Endodermal cell (in vitro differentiated cells): Measurements from ENCODE around the gene PDZRN4. TPM values are rescaled to one million over a fixed set of nuclear protein-coding genes. Genes with fewer than 3 reads are reported as not detected.

Experiments
- DNase-seq: peaks from one replicate; pipeline ENCODE4 v3.0.0-alpha.2; 2017
- H3K27ac ChIP-seq: 2 replicates; pipeline ENCODE4 v1.5.1; 2013; ENCODE audit warnings: mild to moderate bottlenecking, low read depth, low read length, moderate library complexity
- H3K27me3 ChIP-seq: 2 replicates; pipeline ENCODE4 v1.6.1; 2013; ENCODE audit warnings: mild to moderate bottlenecking, low read length, moderate library complexity; ENCODE audit not compliant: insufficient read depth, control insufficient read depth, poor library complexity, severe bottlenecking
- H3K36me3 ChIP-seq: 2 replicates; pipeline ENCODE4 v1.7.0; 2013; ENCODE audit warnings: mild to moderate bottlenecking, low read length, moderate library complexity; ENCODE audit not compliant: control insufficient read depth, insufficient read depth
- H3K4me1 ChIP-seq: one replicate; pipeline ENCODE4 v1.7.0; 2013; ENCODE audit warnings: low read length; ENCODE audit not compliant: control insufficient read depth, insufficient read depth
- H3K4me3 ChIP-seq: 2 replicates; pipeline ENCODE4 v1.5.1; 2013; ENCODE audit warnings: mild to moderate bottlenecking, low read length, moderate library complexity
- H3K9ac ChIP-seq: 2 replicates; pipeline ENCODE4 v1.6.1; 2013; ENCODE audit warnings: mild to moderate bottlenecking, low read length, moderate library complexity; ENCODE audit not compliant: poor library complexity, severe bottlenecking; ENCODE audit errors: extremely low read depth
- H3K9me3 ChIP-seq: 2 replicates; pipeline ENCODE4 v1.6.1; 2013; ENCODE audit warnings: mild to moderate bottlenecking, low read length, moderate library complexity; ENCODE audit not compliant: control insufficient read depth
- H3K27ac Mint-ChIP-seq: 2 replicates; pipeline ENCODE4 v1.8.0; 2020; ENCODE audit warnings: mixed read lengths
- H3K27me3 Mint-ChIP-seq: 2 replicates; pipeline ENCODE4 v1.8.0; 2021; ENCODE audit warnings: mild to moderate bottlenecking, mixed read lengths; ENCODE audit not compliant: insufficient read depth
- H3K36me3 Mint-ChIP-seq: 2 replicates; pipeline ENCODE4 v1.8.0; 2020; ENCODE audit warnings: low read depth, mixed read lengths
- H3K4me1 Mint-ChIP-seq: 2 replicates; pipeline ENCODE4 v1.8.0; 2020; ENCODE audit warnings: mixed read lengths
- H3K4me3 Mint-ChIP-seq: 2 replicates; pipeline ENCODE4 v1.8.0; 2020; ENCODE audit warnings: mild to moderate bottlenecking, moderate library complexity, mixed read lengths
- H3K9me3 Mint-ChIP-seq: 2 replicates; pipeline ENCODE4 v1.8.0; 2020; ENCODE audit warnings: mild to moderate bottlenecking, mixed read lengths
- CTCF ChIP-seq: fragments of 200-600 bp; sonication (generic); conservative IDR thresholded peaks from 2 replicates; pipeline ENCODE4 v1.5.0; 2021; ENCODE audit warnings: antibody characterized with exemption, mild to moderate bottlenecking
- WGBS, 2 experiments: methylation state at CpG; one replicate each; pipeline versions ENCODE4 v1.1.5 to v1.1.7; 2013; ENCODE audit warnings: missing lambda C conversion rate in 2 of 2, mixed read lengths in 1 of 2; ENCODE audit not compliant: insufficient coverage in 1 of 2, insufficient read length in 1 of 2; 5-methylcytosine and 5-hydroxymethylcytosine counted together
- total RNA-seq, 2 donors: library from RNA; stranded (reverse); fragmentation: NEBNext Ultra II Directional in 1 of 2; extraction: Animal tissue kit (Norgen Biotek cat#: 25700) in 1 of 2; gene quantifications; 2 replicates in 1 of 2; 3 replicates in 1 of 2; pipeline ENCODE4 v1.2.1, GENCODE V29; 2021

PDZRN4 gene
- total RNA-seq, 2 donors from 2014 or later = 1.6 to 1.9 TPM

- DNase-seq = no peak
- 75 to 92% methylated on average over 2 to 4 of the region's 5 CpGs for WGBS, 2 experiments
- Histone ChIP-seq H3K4me3 (no peak overlapping the region), H3K9me3 (no peaks in the 10 kb centered on the region), H3K36me3 (no peaks in the 10 kb centered on the region), H3K9ac (no peak overlapping the region), H3K27me3 (no peaks in the 10 kb centered on the region), H3K27ac (no peak overlapping the region), H3K4me1 (no peaks in the 10 kb centered on the region)
- no peaks in the 10 kb centered on the region for H3K36me3 Mint-ChIP-seq
- H3K27me3 Mint-ChIP-seq = no peaks in the 10 kb centered on the region
- H3K4me1 Mint-ChIP-seq = peaks cover 5% of the 10 kb centered on the region
- H3K9me3 Mint-ChIP-seq = no peaks in the 10 kb centered on the region
- no peak overlapping the region for H3K4me3 Mint-ChIP-seq
- H3K27ac Mint-ChIP-seq = no peak overlapping the region
- no peak for TF ChIP-seq CTCF
Measured at GRCh38 chr12:41485203-41485602, 297.1 kb downstream of the PDZRN4 start.

- Histone ChIP-seq H3K36me3 (no peaks in the 10 kb centered on the region), H3K4me1 (no peaks in the 10 kb centered on the region), H3K9me3 (no peaks in the 10 kb centered on the region), H3K9ac (no peak overlapping the region), H3K4me3 (no peak overlapping the region), H3K27ac (no peak overlapping the region), H3K27me3 (no peaks in the 10 kb centered on the region)
- peak; percentile 58 for DNase-seq
- H3K4me3 Mint-ChIP-seq = no peak overlapping the region
- no peaks in the 10 kb centered on the region for H3K36me3 Mint-ChIP-seq
- TF ChIP-seq CTCF = no peak
- H3K9me3 Mint-ChIP-seq = no peaks in the 10 kb centered on the region
- peak overlapping the region; percentile 32 for H3K27ac Mint-ChIP-seq
- WGBS, 2 experiments = 89 to 91% methylated on average over 2 of the region's 2 CpGs
- no peaks in the 10 kb centered on the region for H3K27me3 Mint-ChIP-seq
- peaks cover 5% of the 10 kb centered on the region for H3K4me1 Mint-ChIP-seq
Measured at GRCh38 chr12:41486718-41487117, 298.6 kb downstream of the PDZRN4 start.

- H3K4me1 ChIP-seq = no peaks in the 10 kb centered on the region
- no peak overlapping the region for H3K27ac Mint-ChIP-seq
- no peaks in the 10 kb centered on the region for H3K9me3 Mint-ChIP-seq
- DNase-seq = no peak
- H3K4me3 ChIP-seq = no peak overlapping the region
- 90 to 100% methylated on average over 1 to 4 of the region's 4 CpGs for WGBS, 2 experiments
- no peak for TF ChIP-seq CTCF
- no peaks in the 10 kb centered on the region for H3K36me3 Mint-ChIP-seq
- H3K9ac ChIP-seq = no peak overlapping the region
- H3K27me3 Mint-ChIP-seq = no peaks in the 10 kb centered on the region
- peak overlapping the region; percentile 21 for H3K27ac ChIP-seq
- no peak overlapping the region for H3K4me3 Mint-ChIP-seq
- peaks cover 19% of the 10 kb centered on the region for H3K4me1 Mint-ChIP-seq
- no peaks in the 10 kb centered on the region for H3K27me3 ChIP-seq
- H3K9me3 ChIP-seq = no peaks in the 10 kb centered on the region
- no peaks in the 10 kb centered on the region for H3K36me3 ChIP-seq
Measured at GRCh38 chr12:41496009-41496408, 307.9 kb downstream of the PDZRN4 start.
